Activated CD8-positive, alpha-beta T cell treated with anti-CD3 and anti-CD28 coated beads, Interleukin-2, amount 10 ng/mL, durations not matched to agents 7 days and 5 days (primary cell): ENCODE results near the gene BTRC. TPM values are rescaled to one million over a fixed set of nuclear protein-coding genes. Genes with fewer than 3 reads are reported as not detected.
"Not testable (repeated sequence)": the region's sequence is repeated elsewhere in the genome, so short reads cannot be mapped to it uniquely, and the experiment has no call there.

Experiments used
- ATAC-seq: fragments of 150-1000 bp; cut with Tn5 transposase; one replicate; pipeline ENCODE4 v1.10.0; 2021; ENCODE audit warnings: moderate library complexity
- CTCF ChIA-PET: fragments of 350-600 bp; sonication (Branson Sonifier 250); formaldehyde crosslinking; loops from one replicate; lab custom pipeline; 2021; ENCODE audit warnings: antibody characterized with exemption; lab: Charles Lee
- POLR2A ChIA-PET: fragments of 350-600 bp; sonication (Branson Sonifier 250); formaldehyde crosslinking; loops from one replicate; lab custom pipeline; 2021; ENCODE audit warnings: antibody characterized with exemption; lab: Charles Lee
- DNase-seq: peaks from one replicate; pipeline ENCODE4 v3.0.0-alpha.2; 2020
- H3K27ac Mint-ChIP-seq: one replicate; pipeline ENCODE4 v1.8.0; 2021; ENCODE audit warnings: mild to moderate bottlenecking, mixed read lengths
- H3K27me3 Mint-ChIP-seq: one replicate; pipeline ENCODE4 v1.8.0; 2021; ENCODE audit warnings: low read depth, mixed read lengths
- H3K36me3 Mint-ChIP-seq: one replicate; pipeline ENCODE4 v1.8.0; 2021; ENCODE audit warnings: low read depth, mixed read lengths
- H3K4me1 Mint-ChIP-seq: one replicate; pipeline ENCODE4 v1.8.0; 2021; ENCODE audit warnings: low read depth, mixed read lengths
- H3K4me3 Mint-ChIP-seq: one replicate; pipeline ENCODE4 v1.8.0; 2021; ENCODE audit warnings: mild to moderate bottlenecking, mixed read lengths
- H3K9me3 Mint-ChIP-seq: one replicate; pipeline ENCODE4 v1.8.0; 2022; ENCODE audit warnings: mixed read lengths; ENCODE audit not compliant: insufficient read depth
- total RNA-seq, 2 experiments: library from RNA; stranded (reverse); gene quantifications; one replicate each; pipeline ENCODE4 v1.2.3, GENCODE V29; 2021

The BTRC gene
- total RNA-seq, 2 experiments from 2014 or later, result 11.0 to 11.2 TPM

- Mint-ChIP-seq H3K9me3 (no peaks in the 10 kb centered on the region), H3K27ac (no peak overlapping the region), H3K4me1 (peaks cover 5% of the 10 kb centered on the region), H3K36me3 (peaks cover 3% of the 10 kb centered on the region), H3K4me3 (no peak overlapping the region), H3K27me3 (no peaks in the 10 kb centered on the region)
- ATAC-seq (peak; percentile 19), DNase-seq (no peak)
- ChIA-PET CTCF (no interaction called here), POLR2A (no interaction called here)
These were observed 13.8 kb downstream of the BTRC start for GRCh38 chr10:101367569-101368453.

DNA sequence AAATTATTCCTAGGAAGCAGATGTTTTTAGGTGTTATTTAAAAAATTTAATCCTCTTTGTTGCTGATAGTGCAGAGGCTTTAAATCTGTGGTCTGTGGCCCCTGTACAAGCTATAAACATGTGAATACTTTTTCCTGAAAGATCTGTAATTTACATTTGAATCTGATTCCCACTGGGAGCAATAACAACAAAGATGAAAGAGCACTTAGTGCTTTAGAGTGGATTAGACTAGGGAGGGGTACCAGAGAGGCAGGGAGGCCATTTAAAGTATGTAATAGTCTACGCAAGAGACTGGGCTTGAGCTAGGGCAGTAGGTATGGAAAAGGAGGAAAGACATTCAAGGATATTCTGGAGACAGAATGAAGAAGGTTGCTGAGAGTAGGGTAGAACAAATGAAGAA, 19.1 kb downstream of the BTRC start:
- H3K4me1 Mint-ChIP-seq, result no peaks in the 10 kb centered on the region
- H3K27ac Mint-ChIP-seq, result no peak overlapping the region
- H3K27me3 Mint-ChIP-seq, result no peaks in the 10 kb centered on the region
- POLR2A ChIA-PET, result no interaction called here
- peaks cover 3% of the 10 kb centered on the region for H3K36me3 Mint-ChIP-seq
- CTCF ChIA-PET, result no interaction called here
- no peak overlapping the region for H3K4me3 Mint-ChIP-seq
- no peak for ATAC-seq
- no peak for DNase-seq
- H3K9me3 Mint-ChIP-seq, result no peaks in the 10 kb centered on the region

DNA sequence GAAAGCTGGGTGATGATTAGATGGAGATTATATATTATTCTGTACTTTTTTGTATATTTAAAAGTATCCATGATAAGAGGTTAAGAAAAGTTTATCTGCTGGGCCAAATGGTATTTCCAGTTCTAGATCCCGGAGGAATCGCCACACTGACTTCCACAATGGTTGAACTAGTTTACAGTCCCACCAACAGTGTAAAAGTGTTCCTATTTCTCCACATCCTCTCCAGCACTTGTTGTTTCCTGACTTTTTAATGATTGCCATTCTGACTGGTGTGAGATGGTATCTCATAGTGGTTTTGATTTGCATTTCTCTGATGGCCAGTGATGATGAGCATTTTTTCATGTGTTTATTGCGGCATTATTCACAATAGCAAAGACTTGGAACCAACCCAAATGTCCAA, 20.0 kb downstream of the BTRC start:
- ATAC-seq, DNase-seq, POLR2A ChIA-PET, H3K36me3 Mint-ChIP-seq, H3K27ac Mint-ChIP-seq, H3K27me3 Mint-ChIP-seq, H3K4me1 Mint-ChIP-seq, H3K9me3 Mint-ChIP-seq, H3K4me3 Mint-ChIP-seq, CTCF ChIA-PET: not testable (repeated sequence)

GRCh38 chr10:101375076-101375475, 21.1 kb downstream of the BTRC start:
- no peaks in the 10 kb centered on the region for H3K9me3 Mint-ChIP-seq
- H3K4me3 Mint-ChIP-seq, result no peak overlapping the region
- peaks cover 3% of the 10 kb centered on the region for H3K36me3 Mint-ChIP-seq
- no peak overlapping the region for H3K27ac Mint-ChIP-seq
- no peaks in the 10 kb centered on the region for H3K27me3 Mint-ChIP-seq
- no peaks in the 10 kb centered on the region for H3K4me1 Mint-ChIP-seq
- ChIA-PET POLR2A (no interaction called here), CTCF (no interaction called here)
- no peak for DNase-seq
- no peak for ATAC-seq

DNA sequence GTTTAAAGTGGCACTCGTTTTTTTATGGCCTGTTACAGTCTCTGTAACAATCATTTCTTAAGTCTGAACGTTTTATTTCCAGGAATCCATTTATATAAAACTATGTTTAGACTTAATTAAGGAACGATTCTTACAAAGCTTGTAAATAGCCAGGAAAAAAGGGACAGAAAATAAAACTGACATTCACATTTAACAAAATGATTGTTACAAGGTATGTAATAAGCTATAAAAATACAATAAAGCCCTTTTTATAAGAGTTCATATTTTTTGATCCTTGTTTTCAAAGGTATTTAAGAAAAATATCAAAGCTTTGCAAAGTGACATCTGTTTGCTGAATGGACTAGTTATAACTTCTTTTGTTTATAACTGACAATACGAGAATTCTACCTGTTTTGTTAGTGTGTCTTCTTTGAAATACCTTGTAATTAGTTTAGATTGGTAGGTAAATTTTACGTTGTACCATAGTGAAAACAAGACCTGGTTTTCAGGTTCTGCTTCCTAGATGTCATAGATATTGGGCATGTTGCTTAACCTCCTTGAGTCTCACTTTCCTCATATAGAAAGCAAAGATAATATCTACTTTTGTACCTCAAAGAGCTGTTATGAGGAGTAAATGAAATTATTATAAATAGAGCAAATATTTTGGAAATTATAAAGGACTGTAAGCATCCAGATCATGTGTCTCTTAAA, 25.8 kb downstream of the BTRC start:
- no peak for ATAC-seq
- Mint-ChIP-seq H3K27ac (no peak overlapping the region), H3K4me1 (no peaks in the 10 kb centered on the region), H3K36me3 (no peaks in the 10 kb centered on the region), H3K9me3 (no peaks in the 10 kb centered on the region), H3K4me3 (no peak overlapping the region), H3K27me3 (no peaks in the 10 kb centered on the region)
- POLR2A ChIA-PET, result no interaction called here
- CTCF ChIA-PET, result no interaction called here
- no peak for DNase-seq

DNA sequence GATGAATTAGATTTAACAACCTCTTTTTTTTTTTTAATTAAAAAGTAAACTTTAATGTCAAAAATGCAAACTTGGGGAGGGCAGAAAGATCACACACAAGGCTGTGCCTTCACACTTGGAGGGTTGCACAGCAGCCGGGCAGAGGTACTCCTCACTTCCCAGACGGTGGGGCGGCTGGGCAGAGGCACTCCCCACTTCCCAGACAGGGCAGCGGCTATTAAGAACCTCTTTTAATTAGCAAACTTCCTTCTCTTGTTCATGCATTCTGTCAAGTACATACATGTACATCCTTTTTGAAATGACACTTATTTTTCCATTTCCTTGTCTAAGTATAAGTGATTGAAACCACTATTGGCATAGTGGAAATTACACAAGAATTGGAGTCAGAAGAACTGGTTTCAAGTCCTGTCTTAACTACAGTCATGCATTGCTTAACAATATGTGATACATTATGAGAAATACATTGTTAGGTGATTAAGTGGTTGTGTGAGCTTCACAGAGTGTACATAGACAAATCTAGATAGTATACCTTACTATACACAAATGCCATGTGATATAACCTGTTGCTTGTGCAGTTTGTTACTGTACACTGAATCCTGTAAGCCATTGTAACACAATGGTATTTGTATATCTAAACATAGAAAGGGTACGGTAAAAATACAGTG, 26.5 kb downstream of the BTRC start:
- no peak for DNase-seq
- ChIA-PET CTCF (no interaction called here), POLR2A (no interaction called here)
- Mint-ChIP-seq H3K9me3 (no peaks in the 10 kb centered on the region), H3K4me1 (no peaks in the 10 kb centered on the region), H3K36me3 (no peaks in the 10 kb centered on the region), H3K27me3 (no peaks in the 10 kb centered on the region), H3K27ac (no peak overlapping the region), H3K4me3 (no peak overlapping the region)
- ATAC-seq, result no peak

DNA sequence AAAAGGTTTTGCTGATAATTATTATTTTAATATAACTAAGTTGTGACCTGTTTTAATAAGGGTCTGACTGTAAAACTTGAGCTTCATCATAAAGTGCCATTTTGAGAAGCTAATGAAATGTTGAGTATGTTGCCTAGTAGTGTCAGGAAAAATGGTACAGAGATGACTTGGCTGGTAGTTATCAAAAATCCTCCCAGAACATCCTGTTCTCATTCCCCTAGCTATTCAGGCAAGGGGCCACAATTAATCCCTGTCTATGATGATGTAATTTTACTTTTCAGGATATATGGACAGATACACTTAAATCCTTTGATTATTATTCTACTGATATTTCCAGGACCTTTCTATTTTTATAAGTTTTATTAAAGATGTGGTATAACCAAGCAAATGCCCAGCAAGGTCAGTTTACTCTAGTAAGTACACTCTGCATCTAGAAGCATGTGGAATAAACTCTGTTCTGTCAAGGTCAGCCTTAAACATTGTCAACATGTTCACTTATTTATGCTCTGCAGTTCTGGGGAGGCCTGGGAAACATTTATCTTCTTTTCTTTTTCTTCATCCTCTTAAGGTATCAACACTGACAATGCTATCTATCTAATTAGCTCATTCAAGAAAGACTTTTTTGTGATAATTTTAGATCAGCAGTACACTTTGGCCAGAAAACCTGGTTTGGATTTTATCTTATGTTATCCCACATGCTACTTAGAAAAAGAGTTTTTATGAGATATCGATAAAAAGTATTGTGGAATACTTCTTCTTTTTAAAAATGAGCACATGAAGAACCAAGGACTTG, 32.1 kb downstream of the BTRC start:
- H3K27ac Mint-ChIP-seq, result no peak overlapping the region
- no peaks in the 10 kb centered on the region for H3K9me3 Mint-ChIP-seq
- H3K4me3 Mint-ChIP-seq, result no peak overlapping the region
- ATAC-seq (no peak), DNase-seq (no peak)
- no peaks in the 10 kb centered on the region for H3K36me3 Mint-ChIP-seq
- H3K4me1 Mint-ChIP-seq, result no peaks in the 10 kb centered on the region
- no peaks in the 10 kb centered on the region for H3K27me3 Mint-ChIP-seq
- CTCF ChIA-PET, result no interaction called here
- POLR2A ChIA-PET, result no interaction called here

DNA sequence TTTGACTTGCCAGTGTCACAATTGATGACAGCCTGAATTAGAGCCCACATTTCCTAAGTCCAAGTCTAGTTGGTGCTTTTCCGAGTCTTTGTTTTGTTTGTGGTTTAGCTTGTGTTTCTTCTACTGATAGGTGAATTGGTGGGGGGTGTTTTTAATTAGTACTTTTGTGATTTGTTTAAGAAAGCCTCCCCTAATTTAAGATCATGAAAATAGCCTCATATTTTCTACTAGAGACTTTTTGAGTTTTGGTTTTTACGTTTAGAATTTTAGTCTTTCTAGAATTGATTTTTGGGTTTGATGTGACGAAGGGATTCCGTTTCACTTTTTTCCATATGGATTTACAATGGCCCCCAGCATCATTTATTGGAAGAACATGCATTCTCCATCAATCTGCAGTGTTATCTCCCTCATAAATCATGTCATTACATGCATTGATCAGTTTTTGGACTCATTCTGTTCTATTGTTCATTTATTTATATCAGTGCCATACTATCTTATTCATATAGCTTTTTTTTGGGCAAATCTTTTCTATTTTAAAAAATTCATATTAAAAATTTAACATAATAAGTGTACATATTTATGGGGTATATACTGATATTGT, 32.8 kb downstream of the BTRC start:
- Mint-ChIP-seq H3K27ac (no peak overlapping the region), H3K27me3 (no peaks in the 10 kb centered on the region), H3K4me1 (no peaks in the 10 kb centered on the region), H3K36me3 (no peaks in the 10 kb centered on the region), H3K9me3 (no peaks in the 10 kb centered on the region), H3K4me3 (no peak overlapping the region)
- ATAC-seq (no peak), DNase-seq (no peak)
- POLR2A ChIA-PET, result interaction anchor here (0.7 kb wide), 1 partner anchor 308 kb away, joined by 3 read pairs; no protein-coding TSS in a partner anchor
- CTCF ChIA-PET, result no interaction called here

DNA sequence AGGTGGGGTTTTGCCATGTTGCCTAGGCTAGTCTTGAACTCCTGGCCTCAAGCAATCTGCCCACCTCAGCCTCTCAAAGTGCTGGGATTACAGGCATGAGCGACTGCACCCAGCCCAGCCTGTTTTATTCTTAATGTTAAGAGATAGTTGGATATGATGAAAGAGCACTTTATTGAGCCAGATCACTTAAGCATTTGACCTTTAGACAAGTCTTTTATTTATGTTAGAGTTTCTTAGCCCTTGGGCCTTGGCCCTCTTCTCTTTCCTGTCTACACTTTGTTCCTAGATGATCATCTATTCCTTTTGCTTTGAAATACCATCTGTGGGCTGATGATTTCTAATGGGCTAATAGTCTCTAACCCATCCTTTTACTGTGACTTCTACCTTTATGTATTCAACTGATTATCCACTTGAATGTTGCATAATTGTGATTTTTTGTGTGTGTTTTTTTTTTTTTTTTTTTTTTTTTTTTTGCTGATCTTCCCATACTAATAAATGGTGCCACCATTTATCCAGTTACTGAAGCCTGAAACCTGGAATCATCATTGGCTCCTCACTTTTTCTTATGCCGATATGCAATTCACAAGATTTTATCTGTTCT, 34.8 kb downstream of the BTRC start:
- DNase-seq (no peak), ATAC-seq (no peak)
- ChIA-PET CTCF (interaction anchor here (0.9 kb wide), 1 partner anchor 91 kb away, joined by 3 read pairs; no protein-coding TSS in a partner anchor), POLR2A (no interaction called here)
- H3K9me3 Mint-ChIP-seq, result no peaks in the 10 kb centered on the region
- no peak overlapping the region for H3K4me3 Mint-ChIP-seq
- H3K27me3 Mint-ChIP-seq, result no peaks in the 10 kb centered on the region
- H3K4me1 Mint-ChIP-seq, result no peaks in the 10 kb centered on the region
- no peaks in the 10 kb centered on the region for H3K36me3 Mint-ChIP-seq
- no peak overlapping the region for H3K27ac Mint-ChIP-seq

DNA sequence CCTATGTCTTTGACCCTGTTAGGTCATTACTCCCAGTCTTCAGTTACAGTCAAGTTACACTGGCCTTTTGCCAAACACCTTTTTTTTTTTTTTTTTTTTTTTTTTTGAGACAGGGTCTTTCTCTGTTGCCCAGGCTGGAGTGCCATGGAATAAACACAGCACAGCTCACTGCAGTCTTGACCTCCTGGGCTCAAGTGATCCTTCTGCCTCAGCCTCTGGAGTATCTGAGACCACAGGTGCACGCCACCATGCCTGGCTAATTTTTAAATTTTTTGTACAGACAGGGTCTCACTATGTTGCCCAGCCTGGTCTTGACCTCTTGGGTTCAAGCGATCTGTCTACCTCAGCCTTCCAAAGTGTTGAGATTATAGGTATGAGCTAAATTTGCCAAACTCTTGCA, 35.6 kb downstream of the BTRC start:
- CTCF ChIA-PET, result interaction anchor here (1.1 kb wide), 1 partner anchor 39 kb away, joined by 3 read pairs; no protein-coding TSS in a partner anchor

More for the DNA sequence above, 35.6 kb downstream of the BTRC start:
- H3K27me3 Mint-ChIP-seq, H3K4me1 Mint-ChIP-seq, DNase-seq, H3K27ac Mint-ChIP-seq, ATAC-seq, POLR2A ChIA-PET, H3K4me3 Mint-ChIP-seq, H3K36me3 Mint-ChIP-seq, H3K9me3 Mint-ChIP-seq: not testable (repeated sequence)
